Large intestine (tissue), 3 donors: Measurements from ENCODE around the gene MSI2. TPM values are rescaled to one million over a fixed set of nuclear protein-coding genes. Genes with fewer than 3 reads are reported as not detected.

Experiments
- DNase-seq, 2 donors: peaks; one replicate each; pipeline versions ENCODE4 v3.0.0 to v3.0.0-alpha.2; 2013
- H3K27ac ChIP-seq: one replicate; pipeline ENCODE4 v1.5.1; 2013; ENCODE audit warnings: low read length
- H3K27me3 ChIP-seq: 2 replicates; pipeline ENCODE4 v1.6.1; 2013; ENCODE audit warnings: low read length; ENCODE audit not compliant: control insufficient read depth, insufficient read depth
- H3K36me3 ChIP-seq: 2 replicates; pipeline ENCODE4 v1.6.1; 2013; ENCODE audit warnings: low read length; ENCODE audit not compliant: control insufficient read depth, insufficient read depth
- H3K4me1 ChIP-seq: one replicate; pipeline ENCODE4 v1.6.1; 2013; ENCODE audit warnings: low read length; ENCODE audit not compliant: control insufficient read depth, insufficient read depth
- H3K4me3 ChIP-seq: one replicate; pipeline ENCODE4 v1.5.1; 2013; ENCODE audit warnings: low read length
- H3K9me3 ChIP-seq: one replicate; pipeline ENCODE4 v1.6.1; 2013; ENCODE audit warnings: mild to moderate bottlenecking, low read depth, low read length, moderate library complexity; ENCODE audit not compliant: control insufficient read depth
- whole genome bisulfite sequencing: methylation state at CpG from one replicate; pipeline ENCODE4 v1.1.5; 2013; ENCODE audit warnings: low lambda C conversion rate; ENCODE audit not compliant: insufficient coverage; 5-methylcytosine and 5-hydroxymethylcytosine counted together
- polyA plus RNA-seq: library from polyadenylated mRNA; unstranded; fragments of 120-200 nt; gene quantifications from one replicate; pipeline ENCODE4 v1.2.1, GENCODE V29; 2013

MSI2 gene
- polyA plus RNA-seq, 1 donor = 46.1 TPM

- H3K4me3 ChIP-seq = no peak overlapping the region
- peaks cover 12% of the 10 kb centered on the region for H3K36me3 ChIP-seq
- no peaks in the 10 kb centered on the region for H3K9me3 ChIP-seq
- no CpG with 5 or more reads among the region's 13 CpGs for WGBS
- H3K4me1 ChIP-seq = peaks cover 4% of the 10 kb centered on the region
- DNase-seq = no peak
- H3K27ac ChIP-seq = no peak overlapping the region
- H3K27me3 ChIP-seq = no peaks in the 10 kb centered on the region
Observed at GRCh38 chr17:57338257-57338914, 82.1 kb downstream of the MSI2 start.

- H3K9me3 ChIP-seq = no peaks in the 10 kb centered on the region
- no peaks in the 10 kb centered on the region for H3K27me3 ChIP-seq
- DNase-seq = no peak
- WGBS = no CpG with 5 or more reads among the region's 8 CpGs
- no peak overlapping the region for H3K4me3 ChIP-seq
- peaks cover 4% of the 10 kb centered on the region for H3K4me1 ChIP-seq
- H3K27ac ChIP-seq = no peak overlapping the region
- peaks cover 12% of the 10 kb centered on the region for H3K36me3 ChIP-seq
Observed at GRCh38 chr17:57340160-57340981, 84.0 kb downstream of the MSI2 start.

GRCh38 chr17:57341611-57342540 is 85.6 kb downstream of the MSI2 start:
- H3K36me3 ChIP-seq = peaks cover 12% of the 10 kb centered on the region
- peaks cover 4% of the 10 kb centered on the region for H3K4me1 ChIP-seq
- no peak overlapping the region for H3K27ac ChIP-seq
- H3K27me3 ChIP-seq = no peaks in the 10 kb centered on the region
- no peak for DNase-seq
- H3K9me3 ChIP-seq = no peaks in the 10 kb centered on the region
- 90% methylated on average over 5 of the region's 9 CpGs for WGBS
- no peak overlapping the region for H3K4me3 ChIP-seq

DNA sequence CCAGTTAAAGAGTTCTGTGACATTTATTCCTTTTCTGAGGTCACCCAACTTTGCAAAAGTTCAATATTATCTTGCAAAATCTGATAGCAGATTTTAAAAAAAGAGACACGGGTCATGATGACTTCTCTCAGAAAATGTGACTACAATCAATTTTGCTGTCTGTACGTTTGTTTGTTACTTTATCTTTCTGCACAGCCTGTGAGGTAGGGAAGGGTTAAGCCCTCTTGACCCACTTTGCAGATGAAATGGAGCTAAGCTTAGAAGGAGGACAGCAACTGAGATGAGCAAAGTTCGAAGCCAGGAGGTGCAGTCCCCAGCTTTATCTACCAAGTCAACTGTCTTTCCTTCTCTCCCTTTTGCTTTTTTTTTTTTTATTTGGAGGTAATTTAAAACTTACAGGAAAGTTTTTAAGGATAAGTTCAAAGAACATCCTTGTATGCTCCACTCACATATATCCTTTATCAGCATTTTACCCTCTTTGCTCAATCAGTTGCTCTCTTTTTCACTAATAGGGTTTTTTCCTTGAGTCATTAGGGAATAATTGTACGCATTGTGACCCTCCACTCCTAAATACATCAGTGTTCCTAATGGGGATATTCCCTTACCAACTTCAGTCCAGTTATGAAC is 86.8 kb downstream of the MSI2 start:
- H3K27ac ChIP-seq = no peak overlapping the region
- H3K4me3 ChIP-seq = no peak overlapping the region
- 40% methylated on average over 1 of the region's 4 CpGs for WGBS
- H3K4me1 ChIP-seq = peaks cover 4% of the 10 kb centered on the region
- H3K9me3 ChIP-seq = no peaks in the 10 kb centered on the region
- peak in 1 of 2 donors; percentile 28 for DNase-seq
- no peaks in the 10 kb centered on the region for H3K27me3 ChIP-seq
- peaks cover 18% of the 10 kb centered on the region for H3K36me3 ChIP-seq

DNA sequence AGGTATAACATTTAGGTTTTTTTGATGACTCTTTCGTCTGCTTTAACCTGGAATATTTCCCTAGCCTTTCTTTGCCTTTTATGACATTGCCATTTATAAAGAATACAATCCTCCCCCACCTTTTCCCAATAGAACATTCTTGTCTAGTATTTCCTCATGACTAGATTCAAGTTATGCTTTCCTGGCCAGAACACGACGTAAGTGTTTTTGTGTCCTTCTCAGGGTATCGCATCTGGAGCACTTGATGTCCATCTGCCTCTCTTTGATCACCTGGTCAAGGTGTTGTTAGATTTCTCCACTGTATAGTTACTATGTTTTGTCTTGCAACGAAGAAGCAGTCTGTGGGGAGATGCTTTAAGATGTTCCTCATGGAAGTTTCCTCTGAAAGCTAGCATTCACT is 87.4 kb downstream of the MSI2 start:
- no peak for DNase-seq
- H3K27me3 ChIP-seq = no peaks in the 10 kb centered on the region
- H3K4me1 ChIP-seq = peaks cover 4% of the 10 kb centered on the region
- no peak overlapping the region for H3K27ac ChIP-seq
- H3K9me3 ChIP-seq = no peaks in the 10 kb centered on the region
- no peak overlapping the region for H3K4me3 ChIP-seq
- no CpG with 5 or more reads among the region's 5 CpGs for WGBS
- peaks cover 20% of the 10 kb centered on the region for H3K36me3 ChIP-seq

- Histone ChIP-seq H3K27ac (no peak overlapping the region), H3K4me3 (no peak overlapping the region), H3K27me3 (no peaks in the 10 kb centered on the region), H3K4me1 (peaks cover 4% of the 10 kb centered on the region), H3K9me3 (no peaks in the 10 kb centered on the region), H3K36me3 (peaks cover 19% of the 10 kb centered on the region)
- no CpG with 5 or more reads among the region's 4 CpGs for WGBS
- DNase-seq = no peak
Observed at GRCh38 chr17:57344261-57344660, 87.9 kb downstream of the MSI2 start.

DNA sequence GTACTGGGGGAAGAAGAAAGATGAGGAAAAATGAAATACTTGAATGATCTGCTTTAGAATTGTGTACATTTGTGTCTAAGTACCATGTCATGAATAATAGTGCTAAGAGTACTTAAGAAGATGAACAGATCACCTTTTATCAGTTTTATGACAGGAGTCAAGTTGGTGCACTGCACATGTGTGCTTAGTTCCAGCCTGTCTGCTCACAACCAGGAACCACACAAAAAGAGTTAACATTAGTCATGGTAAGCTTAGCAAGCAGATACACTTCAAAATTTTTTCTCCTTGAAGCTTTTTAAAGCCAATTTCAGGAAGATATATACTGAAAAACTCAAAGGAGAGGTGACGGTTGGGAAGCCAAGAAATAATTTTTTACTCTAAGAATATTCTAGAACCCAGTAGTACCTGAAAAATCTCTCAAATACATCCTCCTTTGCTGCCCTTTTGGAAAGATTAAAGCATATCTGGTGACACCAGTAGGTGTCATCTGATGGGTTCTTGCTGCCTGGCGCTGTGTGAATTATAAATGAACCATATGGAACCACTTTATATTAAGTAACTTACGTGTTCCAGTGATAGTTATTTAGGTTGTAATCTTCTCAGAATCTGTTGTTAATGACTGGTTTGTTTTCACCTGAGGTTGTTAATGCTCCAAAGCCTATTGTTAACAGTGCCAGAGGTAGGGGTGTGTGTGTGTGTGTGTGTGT is 93.4 kb downstream of the MSI2 start:
- no peaks in the 10 kb centered on the region for H3K9me3 ChIP-seq
- H3K4me1 ChIP-seq = peaks cover 8% of the 10 kb centered on the region
- H3K4me3 ChIP-seq = no peak overlapping the region
- no peaks in the 10 kb centered on the region for H3K27me3 ChIP-seq
- WGBS = 80% methylated on average over 1 of the region's 3 CpGs
- H3K36me3 ChIP-seq = peaks cover 15% of the 10 kb centered on the region
- DNase-seq = peak in 1 of 2 donors; percentile 46
- H3K27ac ChIP-seq = no peak overlapping the region

DNA sequence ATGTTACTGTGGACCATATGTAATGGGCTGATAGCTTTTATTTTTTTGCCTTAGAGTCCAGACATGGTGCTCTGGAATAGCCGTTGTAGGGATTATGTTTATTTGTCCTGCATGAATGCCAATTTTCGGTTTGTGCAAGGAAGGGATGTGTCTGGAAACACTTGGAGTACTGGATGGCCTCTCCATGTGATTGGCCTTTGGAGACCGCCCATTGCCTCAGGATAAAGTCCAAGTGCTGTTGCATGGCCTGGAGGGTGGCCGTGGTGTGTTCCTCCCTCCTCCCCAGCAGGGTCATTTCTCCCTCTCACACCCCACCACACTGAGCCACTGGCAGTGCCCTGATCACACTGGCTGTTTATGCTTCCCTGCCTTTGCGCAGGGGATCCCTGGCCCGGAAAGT is 93.9 kb downstream of the MSI2 start:
- Histone ChIP-seq H3K27me3 (no peaks in the 10 kb centered on the region), H3K27ac (no peak overlapping the region), H3K4me1 (peaks cover 8% of the 10 kb centered on the region), H3K9me3 (no peaks in the 10 kb centered on the region), H3K4me3 (no peak overlapping the region), H3K36me3 (peaks cover 15% of the 10 kb centered on the region)
- WGBS = no CpG with 5 or more reads among the region's 6 CpGs
- DNase-seq = peak in 1 of 2 donors; percentile 51

DNA sequence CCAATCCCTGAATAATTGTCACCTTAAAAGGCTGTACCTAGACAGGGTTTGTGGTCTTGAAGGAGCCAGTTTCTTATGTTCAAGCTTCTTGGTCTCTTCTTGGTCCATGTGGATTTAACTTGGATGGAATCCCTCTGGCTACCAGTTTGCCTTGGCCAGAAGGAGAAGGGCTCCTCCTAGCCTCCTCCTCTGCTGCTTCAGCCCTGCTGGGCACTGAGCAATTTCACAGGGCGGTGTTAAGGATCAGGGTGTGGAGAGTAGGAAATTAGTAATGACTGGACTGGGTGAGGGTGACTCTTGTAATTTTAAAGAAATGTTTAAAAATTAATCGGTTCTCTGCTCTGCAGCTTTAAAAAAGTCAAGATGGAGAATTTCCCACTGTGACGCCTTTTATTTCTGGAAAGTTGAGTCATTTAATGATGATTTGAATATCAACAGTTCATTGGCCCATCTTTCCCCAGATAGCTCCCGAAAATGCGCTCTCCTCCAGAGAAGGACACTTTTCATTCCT is 96.4 kb downstream of the MSI2 start:
- no peak overlapping the region for H3K4me3 ChIP-seq
- H3K36me3 ChIP-seq = peaks cover 13% of the 10 kb centered on the region
- H3K27ac ChIP-seq = no peak overlapping the region
- no peak for DNase-seq
- H3K27me3 ChIP-seq = no peaks in the 10 kb centered on the region
- H3K9me3 ChIP-seq = no peaks in the 10 kb centered on the region
- peaks cover 26% of the 10 kb centered on the region for H3K4me1 ChIP-seq
- 100% methylated on average over 3 of the region's 5 CpGs for WGBS
